Measurements from ENCODE around the gene HOXB1. TPM values are rescaled to one million over a fixed set of nuclear protein-coding genes. Genes with fewer than 3 reads are reported as not detected.
A peak's percentile ranks its signal among the peaks of the same experiment; 100 is the strongest.
"Not testable (repeated sequence)": the region's sequence is repeated elsewhere in the genome, so short reads cannot be mapped to it uniquely, and the experiment has no call there.

HOXB1 gene
- total RNA-seq, 4 donors from 2014 or later: not detected

DNA sequence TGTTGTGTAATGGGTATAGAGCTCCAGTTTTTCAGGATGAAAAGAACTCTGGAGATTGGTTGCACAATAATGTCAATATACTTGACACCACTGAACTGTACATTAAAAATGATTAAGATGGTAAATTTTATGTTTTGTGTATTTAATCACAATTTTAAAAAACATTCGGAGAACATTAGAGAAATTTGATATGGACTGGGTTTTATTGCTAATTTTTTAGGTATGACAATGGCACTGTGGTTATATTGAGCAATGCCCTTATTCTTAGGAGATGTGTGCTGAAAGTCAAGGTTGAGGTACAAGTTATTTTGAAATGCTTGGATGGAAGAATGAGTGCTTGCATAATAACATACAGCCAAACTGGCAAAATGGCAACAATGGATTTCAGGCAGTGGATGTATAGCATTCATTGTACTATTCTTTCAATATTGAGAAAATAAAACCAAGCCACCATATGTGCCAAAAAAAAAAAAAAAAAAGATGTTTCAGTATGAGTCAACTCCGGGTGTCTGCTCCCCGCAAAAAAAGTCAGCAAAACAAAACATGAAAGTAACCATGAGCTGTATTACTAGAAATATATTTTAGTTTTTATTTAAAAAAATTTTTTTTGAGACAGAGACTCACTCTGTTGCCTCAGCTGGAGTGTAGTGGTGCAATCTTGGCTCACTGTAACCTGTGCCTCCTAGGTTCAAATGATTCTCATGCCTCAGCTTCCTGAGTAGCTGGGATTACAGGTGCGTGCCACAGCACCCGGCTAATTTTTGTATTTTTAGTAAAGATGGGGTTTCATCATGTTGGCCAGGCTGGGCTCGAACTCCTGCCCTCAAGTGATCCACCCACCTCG, 19.8 kb downstream of the HOXB1 start:
- peaks cover 32% of the 10 kb centered on the region for H3K27me3 ChIP-seq
- no peak overlapping the region for H3K4me3 ChIP-seq
- no peak for DNase-seq (ENCODE audit: low spot score in 2 of 2)
- WGBS: 69% methylated on average over 7 of the region's 7 CpGs
- TF ChIP-seq EP300 (IDR thresholded peaks at IDR 0.05) (no peak), POLR2A (IDR thresholded peaks at IDR 0.05) (no peak), POLR2AphosphoS5 (IDR thresholded peaks at IDR 0.05) (no peak)
- TF ChIP-seq, protein P1, sequence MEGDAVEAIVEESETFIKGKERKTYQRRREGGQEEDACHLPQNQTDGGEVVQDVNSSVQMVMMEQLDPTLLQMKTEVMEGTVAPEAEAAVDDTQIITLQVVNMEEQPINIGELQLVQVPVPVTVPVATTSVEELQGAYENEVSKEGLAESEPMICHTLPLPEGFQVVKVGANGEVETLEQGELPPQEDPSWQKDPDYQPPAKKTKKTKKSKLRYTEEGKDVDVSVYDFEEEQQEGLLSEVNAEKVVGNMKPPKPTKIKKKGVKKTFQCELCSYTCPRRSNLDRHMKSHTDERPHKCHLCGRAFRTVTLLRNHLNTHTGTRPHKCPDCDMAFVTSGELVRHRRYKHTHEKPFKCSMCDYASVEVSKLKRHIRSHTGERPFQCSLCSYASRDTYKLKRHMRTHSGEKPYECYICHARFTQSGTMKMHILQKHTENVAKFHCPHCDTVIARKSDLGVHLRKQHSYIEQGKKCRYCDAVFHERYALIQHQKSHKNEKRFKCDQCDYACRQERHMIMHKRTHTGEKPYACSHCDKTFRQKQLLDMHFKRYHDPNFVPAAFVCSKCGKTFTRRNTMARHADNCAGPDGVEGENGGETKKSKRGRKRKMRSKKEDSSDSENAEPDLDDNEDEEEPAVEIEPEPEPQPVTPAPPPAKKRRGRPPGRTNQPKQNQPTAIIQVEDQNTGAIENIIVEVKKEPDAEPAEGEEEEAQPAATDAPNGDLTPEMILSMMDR (IDR thresholded peaks at IDR 0.05): no peak
- H3K27ac ChIP-seq: no peak overlapping the region
- H3K9me3 ChIP-seq: no peaks in the 10 kb centered on the region
- H3K4me1 ChIP-seq: no peaks in the 10 kb centered on the region
- H3K36me3 ChIP-seq: no peaks in the 10 kb centered on the region

DNA sequence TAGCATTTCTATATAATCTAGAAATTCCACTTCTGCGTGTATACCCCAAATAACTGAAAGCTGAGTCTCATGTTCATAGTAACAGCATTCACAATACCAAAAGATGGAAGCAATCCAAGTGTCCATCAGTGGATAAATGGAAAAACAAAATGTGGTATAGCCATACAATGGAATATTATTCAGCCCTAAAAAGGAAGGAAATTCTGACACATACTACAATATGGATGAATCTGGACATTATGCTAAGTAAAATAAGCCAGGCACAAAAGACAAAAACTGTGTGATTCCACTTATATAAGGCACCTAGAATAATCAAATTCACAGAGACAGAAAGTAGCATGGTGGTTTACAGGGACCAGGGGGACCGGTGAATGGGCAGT, 20.4 kb downstream of the HOXB1 start:
- Histone ChIP-seq H3K9me3 (no peaks in the 10 kb centered on the region), H3K27me3 (peaks cover 30% of the 10 kb centered on the region), H3K4me1 (no peaks in the 10 kb centered on the region), H3K36me3 (no peaks in the 10 kb centered on the region), H3K27ac (no peak overlapping the region), H3K4me3 (no peak overlapping the region)
- TF ChIP-seq EP300 (IDR thresholded peaks at IDR 0.05) (no peak), POLR2A (IDR thresholded peaks at IDR 0.05) (no peak), POLR2AphosphoS5 (IDR thresholded peaks at IDR 0.05) (no peak)
- TF ChIP-seq, protein P1 (IDR thresholded peaks at IDR 0.05): no peak
- 80% methylated on average over 2 of the region's 2 CpGs for WGBS
- DNase-seq (ENCODE audit: low spot score in 2 of 2): no peak

DNA sequence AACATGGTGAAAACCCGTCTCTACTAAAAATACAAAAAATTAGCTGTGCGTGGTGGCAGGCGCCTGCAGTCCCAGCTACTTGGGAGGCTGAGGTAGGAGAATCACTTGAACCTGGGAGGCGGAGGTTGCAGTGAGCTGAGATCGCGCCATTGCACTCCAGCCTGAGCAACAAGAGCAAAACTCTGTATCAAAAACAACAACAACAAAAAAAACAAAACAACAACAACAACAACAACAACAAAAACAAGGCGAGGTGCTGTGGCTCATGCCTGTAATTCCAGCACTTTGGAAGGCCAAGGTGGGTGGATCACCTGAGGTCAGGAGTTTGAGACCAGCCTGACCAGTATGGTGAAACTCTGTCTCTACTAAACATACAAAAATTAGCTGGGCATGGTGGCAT, 21.1 kb downstream of the HOXB1 start:
- 93% methylated on average over 7 of the region's 7 CpGs for WGBS
- peaks cover 29% of the 10 kb centered on the region for H3K27me3 ChIP-seq
- not testable (repeated sequence) for H3K4me3 ChIP-seq

DNA sequence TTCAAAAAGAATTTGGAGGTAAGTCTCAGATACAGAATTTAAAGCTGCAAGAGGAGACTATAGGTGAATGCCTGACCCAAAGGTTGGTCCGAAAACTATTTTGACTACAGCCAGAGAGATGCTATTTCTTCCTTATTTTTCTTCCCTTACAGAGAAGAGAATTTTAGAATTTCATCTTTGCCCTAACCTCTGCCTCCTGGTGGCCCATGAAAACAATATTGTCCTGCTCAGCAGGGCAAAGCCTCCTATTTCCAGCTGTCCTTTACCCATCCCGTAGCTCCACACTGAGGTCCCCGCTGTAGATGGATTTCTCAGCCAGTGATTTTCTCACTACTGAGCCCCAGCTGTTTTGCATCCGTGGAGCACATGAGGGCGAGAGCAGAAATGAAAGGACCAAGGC, 24.6 kb downstream of the HOXB1 start:
- Histone ChIP-seq H3K9me3 (no peaks in the 10 kb centered on the region), H3K27ac (peak overlapping the region; percentile 11), H3K4me1 (no peaks in the 10 kb centered on the region), H3K4me3 (no peak overlapping the region), H3K27me3 (peaks cover 10% of the 10 kb centered on the region), H3K36me3 (no peaks in the 10 kb centered on the region)
- DNase-seq (ENCODE audit: low spot score in 2 of 2): no peak
- no peak for TF ChIP-seq EP300 (IDR thresholded peaks at IDR 0.05)
- TF ChIP-seq POLR2AphosphoS5 (IDR thresholded peaks at IDR 0.05): no peak
- TF ChIP-seq, protein P1 (IDR thresholded peaks at IDR 0.05): no peak
- no peak for TF ChIP-seq POLR2A (IDR thresholded peaks at IDR 0.05)
- 77% methylated on average over 5 of the region's 5 CpGs for WGBS

More for the DNA sequence above, 21.1 kb downstream of the HOXB1 start:
- not testable (repeated sequence) for H3K9me3 ChIP-seq; H3K4me1 ChIP-seq; H3K36me3 ChIP-seq; DNase-seq (ENCODE audit: low spot score in 2 of 2); H3K27ac ChIP-seq

- Histone ChIP-seq H3K4me3 (no peak overlapping the region), H3K4me1 (no peaks in the 10 kb centered on the region), H3K36me3 (no peaks in the 10 kb centered on the region), H3K9me3 (no peaks in the 10 kb centered on the region), H3K27ac (no peak overlapping the region), H3K27me3 (peaks cover 10% of the 10 kb centered on the region)
- no peak for DNase-seq (ENCODE audit: low spot score in 2 of 2)
- WGBS: 55% methylated on average over 1 of the region's 1 CpG
- TF ChIP-seq, protein P1 (IDR thresholded peaks at IDR 0.05): no peak
- no peak for TF ChIP-seq POLR2A (IDR thresholded peaks at IDR 0.05)
- TF ChIP-seq EP300 (IDR thresholded peaks at IDR 0.05): no peak
- TF ChIP-seq POLR2AphosphoS5 (IDR thresholded peaks at IDR 0.05): no peak
Observed at GRCh38 chr17:48505788-48506187, 25.0 kb downstream of the HOXB1 start.

All from suprapubic skin (tissue), 4 donors.